NCI-H2107 treated with DMSO at 0.1 percent for 48 hours (cell line): ENCODE results near the gene NLRP7.
"Not testable (repeated sequence)": the region's sequence is repeated elsewhere in the genome, so short reads cannot be mapped to it uniquely, and the experiment has no call there.

Experiments used
- DNase-seq: peaks from one replicate; lab custom pipeline; 2025; ENCODE audit not compliant: unreplicated experiment; lab: John Stamatoyannopoulos, UW

Gene NLRP7

GRCh38 chr19:54947381-54947780 is at the start of gene NLRP7:
Gene NLRP7, minus strand, starts transcription at chr19:54947530.
- no peak for DNase-seq

GRCh38 chr19:54995561-54995960 is 48.2 kb upstream of the NLRP7 start:
- no peak for DNase-seq

- not testable (repeated sequence) for DNase-seq
Measured at GRCh38 chr19:54989531-54989930, 42.2 kb upstream of the NLRP7 start.

GRCh38 chr19:54982562-54982961 is 35.2 kb upstream of the NLRP7 start:
- DNase-seq, result not testable (repeated sequence)

GRCh38 chr19:54973229-54974090 is 26.1 kb upstream of the NLRP7 start:
- not testable (repeated sequence) for DNase-seq

GRCh38 chr19:54971446-54971845 is 24.1 kb upstream of the NLRP7 start:
- DNase-seq, result not testable (repeated sequence)

- no peak for DNase-seq
Measured at GRCh38 chr19:54969647-54970046, 22.3 kb upstream of the NLRP7 start.

GRCh38 chr19:54967611-54968010 is 20.3 kb upstream of the NLRP7 start:
- DNase-seq, result no peak

GRCh38 chr19:54965055-54965454 is 17.7 kb upstream of the NLRP7 start:
- DNase-seq, result not testable (repeated sequence)

GRCh38 chr19:54959840-54960239 is 12.5 kb upstream of the NLRP7 start:
- no peak for DNase-seq

GRCh38 chr19:54955376-54955775 is 8.0 kb upstream of the NLRP7 start:
- no peak for DNase-seq

GRCh38 chr19:54953345-54953713 is 6.0 kb upstream of the NLRP7 start:
- DNase-seq, result not testable (repeated sequence)

GRCh38 chr19:54952591-54953344 is 5.4 kb upstream of the NLRP7 start:
- DNase-seq, result no peak

- not testable (repeated sequence) for DNase-seq
Measured at GRCh38 chr19:54950580-54950979, 3.2 kb upstream of the NLRP7 start.

GRCh38 chr19:54949412-54949811 is 2.1 kb upstream of the NLRP7 start:
- DNase-seq, result no peak

- not testable (repeated sequence) for DNase-seq
Measured at GRCh38 chr19:54943772-54944361, 3.5 kb downstream of the NLRP7 start.

- DNase-seq, result not testable (repeated sequence)
Measured at GRCh38 chr19:54939538-54939937, 7.8 kb downstream of the NLRP7 start.

- no peak for DNase-seq
Measured at GRCh38 chr19:54938906-54939305, 8.4 kb downstream of the NLRP7 start.

- no peak for DNase-seq
Measured at GRCh38 chr19:54937926-54938325, 9.4 kb downstream of the NLRP7 start.

GRCh38 chr19:54928299-54928698 is 19.0 kb downstream of the NLRP7 start:
- no peak for DNase-seq

GRCh38 chr19:54923276-54923675 is 24.1 kb downstream of the NLRP7 start:
- DNase-seq, result no peak

GRCh38 chr19:54921082-54921481 is 26.2 kb downstream of the NLRP7 start:
- no peak for DNase-seq
